ENCODE results near the gene CABP1.
A peak's percentile ranks its signal among the peaks of the same experiment; 100 is the strongest.

Gene CABP1

DNA sequence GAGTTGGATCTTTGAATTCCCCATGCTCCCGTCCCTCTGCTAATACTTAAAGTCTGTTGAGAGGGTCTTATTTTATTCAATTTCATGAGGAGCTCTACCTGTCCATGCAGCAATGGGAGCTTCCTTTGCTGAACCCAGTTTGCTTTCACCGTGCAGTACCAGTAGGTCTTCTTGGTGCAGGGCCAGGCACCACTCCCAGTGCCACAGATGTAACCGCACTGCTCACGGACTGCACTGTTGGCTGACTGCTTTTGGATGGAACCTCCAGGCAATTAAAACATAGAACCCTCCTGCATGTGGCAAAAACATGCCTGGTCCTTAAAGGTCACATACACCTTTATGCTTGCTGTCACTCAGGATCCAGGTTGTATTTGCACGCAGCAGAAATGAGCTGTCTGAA lies 9.3 kb upstream of the CABP1 start:
- no peak for DNase-seq (ENCODE audit: low read depth)

GRCh38 chr12:120640861-120641833 lies 721 bp downstream of the CABP1 start:
- peak; percentile 61 for DNase-seq (ENCODE audit: low read depth)

- DNase-seq (ENCODE audit: low read depth), result no peak
Measured at GRCh38 chr12:120642121-120642520, 1.7 kb downstream of the CABP1 start.

DNA sequence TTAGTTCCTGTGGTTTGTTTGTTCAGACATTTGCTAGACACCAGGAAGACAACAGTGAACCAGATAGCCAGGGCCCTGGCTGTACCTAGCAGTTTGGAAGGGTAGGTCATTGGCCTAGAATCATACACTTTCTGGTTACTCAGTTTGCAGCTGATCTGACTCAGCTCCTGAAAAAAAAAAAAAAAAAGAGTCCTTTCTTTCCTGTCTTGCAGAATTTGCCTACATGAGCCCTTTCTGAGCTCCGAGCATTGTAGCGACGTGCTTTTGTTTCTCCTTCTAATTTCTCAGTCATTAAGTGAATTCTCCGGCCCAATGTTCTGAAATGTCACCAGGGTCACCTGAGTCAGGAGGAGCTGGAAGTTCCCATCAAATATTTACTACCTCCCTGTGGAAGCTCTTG lies 2.4 kb downstream of the CABP1 start:
- peak; percentile 40 for DNase-seq (ENCODE audit: low read depth)

- DNase-seq (ENCODE audit: low read depth), result no peak
Measured at GRCh38 chr12:120643574-120643973, 3.1 kb downstream of the CABP1 start.

GRCh38 chr12:120646044-120646443 lies 5.6 kb downstream of the CABP1 start:
- no peak for DNase-seq (ENCODE audit: low read depth)

GRCh38 chr12:120647375-120647755 lies 6.9 kb downstream of the CABP1 start:
- DNase-seq (ENCODE audit: low read depth), result no peak

DNA sequence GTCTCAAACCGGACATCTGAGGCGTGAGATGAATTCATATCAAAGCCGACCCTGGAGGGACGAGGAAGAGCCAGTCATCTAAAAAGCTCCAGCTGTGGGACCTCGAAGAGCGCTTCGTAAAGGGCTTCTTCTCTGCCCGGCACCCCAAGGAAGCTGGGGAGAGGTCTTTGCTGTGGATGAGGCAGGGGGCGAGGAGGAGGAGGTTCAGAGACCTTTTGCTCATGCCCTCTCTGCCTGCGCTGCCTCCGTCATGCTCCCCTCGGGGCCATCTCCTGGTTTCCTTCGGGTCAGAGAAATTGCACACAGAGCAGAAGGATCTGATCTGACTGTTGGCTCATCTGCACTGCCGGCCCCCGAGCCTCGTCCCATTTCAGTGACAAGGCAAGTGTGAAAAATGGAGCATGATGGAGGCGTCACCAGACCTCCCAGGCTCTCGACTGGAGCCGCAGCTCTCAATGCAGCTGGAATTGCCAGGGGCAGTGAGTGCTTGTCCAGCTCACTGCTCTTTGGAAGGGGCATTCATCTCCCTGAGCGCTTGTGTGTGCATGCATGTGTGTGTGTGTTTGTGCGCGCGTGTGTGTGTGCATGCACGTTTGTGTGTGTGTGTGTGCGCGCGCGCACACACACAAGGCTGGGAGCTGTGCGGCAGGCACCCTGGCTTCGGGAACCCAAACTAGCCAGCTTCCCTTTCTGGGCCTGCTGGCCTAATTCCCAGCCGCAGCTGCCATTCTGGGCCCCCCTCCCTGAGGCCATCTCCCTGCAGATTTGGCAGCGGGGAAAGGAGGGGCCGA lies 9.2 kb downstream of the CABP1 start:
- no peak for DNase-seq (ENCODE audit: low read depth)

DNA sequence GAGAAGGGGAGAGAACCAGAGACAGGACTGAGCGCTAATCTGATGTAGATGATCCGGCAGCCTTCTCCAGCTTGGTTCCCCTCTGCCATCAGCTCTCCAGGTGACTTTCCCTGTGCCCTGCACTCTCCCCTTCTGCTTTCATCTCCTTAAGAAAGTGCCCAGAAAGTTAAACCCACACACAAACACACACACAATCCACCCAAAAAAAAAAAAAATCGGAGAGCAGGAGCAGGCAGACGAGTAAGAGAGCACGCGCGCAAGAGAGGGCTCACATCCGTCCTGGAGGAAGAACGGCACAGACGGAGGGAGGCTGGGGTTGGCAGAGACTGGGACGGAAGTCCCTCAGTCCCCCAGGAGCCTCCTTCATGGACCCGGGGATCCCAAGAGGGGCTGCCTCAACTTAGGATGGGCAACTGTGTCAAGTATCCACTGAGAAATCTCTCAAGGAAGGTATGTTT lies 9.8 kb downstream of the CABP1 start:
- no peak for DNase-seq (ENCODE audit: low read depth)

DNA sequence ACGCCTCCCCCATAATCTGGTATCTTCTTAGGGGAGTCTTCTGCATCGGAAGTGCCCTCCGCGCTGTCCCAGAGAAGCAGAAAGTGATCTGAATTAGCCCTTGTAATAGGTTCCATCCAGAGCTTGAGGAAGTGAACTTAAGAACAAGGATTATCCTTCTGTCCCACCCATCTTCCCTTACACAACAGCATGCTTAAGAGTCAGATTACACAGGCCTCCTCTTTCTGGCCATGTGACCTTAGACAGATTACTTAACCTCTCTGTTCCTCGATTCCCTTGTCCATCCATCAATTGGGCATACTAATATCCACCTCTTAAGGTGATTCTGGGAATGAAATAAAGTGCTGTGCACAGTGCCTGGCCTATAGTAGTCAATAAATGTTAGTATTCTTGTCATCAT lies 11.4 kb downstream of the CABP1 start:
- no peak for DNase-seq (ENCODE audit: low read depth)

DNA sequence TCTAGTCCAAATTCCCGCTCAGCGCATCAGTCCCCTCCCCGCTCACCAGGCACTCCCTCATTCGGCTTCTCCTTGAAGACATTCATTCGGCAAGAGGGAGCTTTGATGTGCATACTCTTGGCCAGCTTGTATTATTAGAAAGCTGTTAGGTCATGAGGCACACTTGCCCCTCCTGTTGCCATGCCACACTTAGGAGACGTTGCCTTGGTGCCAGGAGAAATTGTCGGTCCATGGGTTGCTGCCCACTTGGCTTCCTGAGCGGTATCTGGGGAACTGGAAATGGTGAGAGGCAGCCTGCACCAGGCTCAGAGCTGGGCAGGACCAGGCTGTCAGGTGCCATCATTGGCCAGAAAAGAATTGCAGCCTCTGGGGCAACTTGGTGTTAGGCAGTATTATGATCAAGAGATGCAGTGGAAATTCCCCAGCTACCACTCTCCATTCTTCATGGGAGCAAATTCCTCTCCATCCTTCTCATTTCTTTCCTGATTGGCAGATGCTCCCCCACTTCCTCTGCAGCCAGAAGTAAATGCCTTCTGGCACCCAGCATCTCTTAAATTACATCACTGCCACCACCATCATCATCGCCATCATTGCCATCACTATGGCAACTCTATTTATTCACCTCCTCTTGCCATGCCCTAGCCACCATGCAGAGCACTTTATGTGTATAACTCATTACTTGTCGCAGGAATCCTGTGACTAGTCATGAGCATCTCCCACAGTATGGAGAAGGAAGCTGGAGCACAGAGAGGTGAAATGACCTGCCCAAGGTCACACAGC lies 12.4 kb downstream of the CABP1 start:
- DNase-seq (ENCODE audit: low read depth), result no peak

GRCh38 chr12:120653611-120654010 lies 13.2 kb downstream of the CABP1 start:
- DNase-seq (ENCODE audit: low read depth), result no peak

DNA sequence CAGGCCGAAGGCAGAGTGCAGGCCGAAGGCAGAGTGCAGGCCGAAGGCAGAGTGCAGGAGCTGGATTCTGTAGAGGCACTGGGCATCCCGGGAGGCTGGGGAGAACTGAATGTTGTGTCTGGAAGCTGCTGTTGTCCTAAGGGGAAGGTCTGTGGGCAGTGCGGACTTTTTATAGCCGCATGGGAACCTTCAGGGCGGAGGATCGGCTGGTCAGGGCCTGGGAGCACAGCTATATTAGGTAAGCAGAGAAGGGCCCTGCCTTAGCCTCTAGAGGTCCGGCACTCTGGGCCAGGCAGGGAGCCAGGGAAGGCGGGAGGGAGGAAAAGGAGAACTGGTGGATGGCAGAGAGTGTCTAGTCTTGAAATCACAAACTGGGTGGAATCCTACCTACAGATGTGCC lies 14.2 kb downstream of the CABP1 start:
- DNase-seq (ENCODE audit: low read depth), result no peak

DNA sequence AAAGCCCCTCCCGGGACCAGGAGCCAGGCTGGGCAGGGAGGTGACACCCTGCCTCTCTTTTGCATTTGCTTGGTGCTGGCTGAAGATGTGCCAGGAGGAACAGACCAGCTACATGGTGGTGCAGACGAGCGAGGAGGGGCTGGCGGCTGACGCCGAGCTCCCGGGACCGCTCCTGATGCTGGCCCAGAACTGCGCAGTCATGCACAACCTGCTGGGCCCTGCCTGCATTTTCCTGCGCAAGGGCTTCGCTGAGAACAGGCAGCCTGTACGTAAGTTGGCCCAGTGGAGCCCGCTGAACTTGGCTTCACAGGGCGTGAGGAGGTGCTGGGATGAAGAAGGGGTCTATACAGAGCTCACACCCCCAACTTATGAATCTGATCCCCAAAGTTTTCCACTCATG lies 15.6 kb downstream of the CABP1 start:
- DNase-seq (ENCODE audit: low read depth), result no peak

DNA sequence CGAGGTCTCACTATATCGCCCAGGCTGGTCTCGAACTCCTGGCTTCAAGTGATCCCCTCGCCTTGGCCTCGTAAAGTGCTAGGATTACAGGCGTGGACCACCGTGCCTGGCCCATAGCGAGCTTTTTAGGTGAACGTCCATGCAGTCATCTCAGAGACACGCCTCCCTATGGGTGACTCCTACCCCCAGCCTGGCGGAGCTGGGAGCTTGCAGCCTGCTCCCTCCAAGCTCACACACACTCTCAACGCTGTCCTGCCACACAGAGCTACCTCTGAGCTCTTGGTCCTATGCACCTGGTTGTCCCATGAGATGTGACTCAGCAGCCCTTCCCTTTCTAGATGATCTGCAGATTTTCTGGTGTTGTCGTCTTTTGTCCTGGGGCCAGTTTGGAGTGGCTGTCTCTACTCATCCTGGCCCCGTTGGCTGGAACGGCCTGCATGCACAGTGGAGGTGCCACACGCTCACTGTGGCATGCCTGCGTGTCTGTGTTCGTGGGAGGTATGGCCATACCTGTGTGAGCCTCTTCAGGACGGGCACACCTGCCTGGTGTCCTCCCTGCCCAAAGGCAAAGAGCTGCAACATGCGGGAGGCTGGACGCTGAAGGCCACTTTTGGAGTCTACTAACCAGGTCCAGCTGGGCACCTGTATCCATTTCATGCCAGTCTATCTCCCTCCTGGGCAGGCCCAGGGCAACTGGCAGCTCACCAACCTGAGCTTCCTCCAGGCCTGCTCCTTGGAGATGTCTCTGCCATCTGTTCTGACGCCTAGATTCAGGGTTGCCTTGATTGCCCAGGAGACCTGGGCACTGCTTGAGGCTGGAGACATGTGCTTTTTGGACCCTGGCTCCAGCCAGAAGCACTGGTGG lies 18.1 kb downstream of the CABP1 start:
- no peak for DNase-seq (ENCODE audit: low read depth)

DNA sequence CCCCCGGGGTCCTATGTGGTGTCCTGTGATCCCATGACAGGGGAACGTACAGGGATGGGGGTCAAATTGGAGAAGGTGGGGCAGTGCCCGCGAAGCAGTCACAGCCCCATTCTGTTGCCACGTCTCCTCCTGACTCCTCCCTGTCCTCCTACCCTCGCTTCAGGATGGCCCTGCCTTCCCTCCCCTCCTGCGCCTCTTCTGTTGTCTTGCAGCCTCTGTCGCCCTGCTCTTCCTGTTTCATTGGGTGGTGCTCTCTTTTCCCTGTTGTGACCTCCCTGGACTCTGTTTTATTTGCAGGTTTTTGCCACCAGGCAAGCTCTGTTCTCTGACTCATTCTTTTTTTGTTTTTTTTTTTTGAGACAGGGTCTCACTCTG lies 18.7 kb downstream of the CABP1 start:
- DNase-seq (ENCODE audit: low read depth), result no peak

DNA sequence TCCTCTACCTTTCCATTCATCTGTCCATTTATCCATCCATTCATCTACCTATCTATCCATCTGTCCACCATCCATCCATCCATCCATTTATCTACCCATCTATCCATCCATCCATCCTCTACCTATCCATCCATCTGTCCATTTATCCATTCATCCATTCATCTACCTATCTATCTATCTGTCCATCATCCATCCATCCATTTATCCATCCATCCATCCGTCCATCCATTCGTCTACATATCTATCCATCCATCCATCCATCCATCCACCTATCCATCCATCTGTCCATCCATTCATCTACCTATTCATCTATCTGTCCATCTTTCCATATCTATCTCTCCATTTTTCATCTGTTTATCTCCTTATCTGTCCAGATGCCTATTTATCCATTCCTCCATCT lies 21.0 kb downstream of the CABP1 start:
- DNase-seq (ENCODE audit: low read depth), result no peak

DNA sequence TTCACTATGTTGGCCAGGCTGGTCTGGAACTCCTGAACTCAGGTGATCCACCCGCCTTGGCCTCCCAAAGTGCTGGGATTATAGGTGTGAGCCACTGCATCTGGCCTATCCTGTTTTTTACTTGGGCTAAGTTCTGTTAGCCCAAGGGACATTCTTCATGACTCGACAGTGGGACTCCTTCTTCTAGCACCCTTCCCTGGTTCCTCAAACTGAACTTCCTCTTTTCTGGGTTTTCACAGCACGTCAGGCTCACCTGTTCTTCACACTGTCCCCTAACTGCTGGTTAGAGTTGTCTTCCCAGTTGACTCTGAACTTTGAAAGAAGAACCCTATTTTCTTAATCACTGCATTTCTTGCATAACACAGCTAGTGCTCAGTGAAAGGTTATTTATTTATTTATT lies 22.5 kb downstream of the CABP1 start:
- no peak for DNase-seq (ENCODE audit: low read depth)

DNA sequence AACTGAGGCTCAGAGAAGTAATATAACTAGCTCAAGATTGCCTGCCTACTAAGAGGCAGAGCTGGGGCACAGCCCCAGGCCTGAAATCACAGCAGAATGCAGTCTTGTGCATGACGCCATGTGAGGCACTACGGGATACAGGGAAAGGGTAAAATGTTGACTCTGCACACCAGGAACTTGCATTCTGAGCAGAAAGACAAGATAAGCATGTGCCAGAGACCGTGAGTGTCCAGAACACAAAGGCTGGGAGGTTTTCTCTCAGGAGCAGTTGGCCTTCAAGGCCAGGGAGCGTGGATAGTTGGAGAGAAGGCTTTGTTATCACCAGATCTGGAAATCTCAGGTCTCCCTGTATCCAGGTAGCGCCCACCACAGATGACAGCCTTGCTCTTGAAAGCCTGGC lies 23.3 kb downstream of the CABP1 start:
- DNase-seq (ENCODE audit: low read depth), result no peak

- DNase-seq (ENCODE audit: low read depth), result no peak
Measured at GRCh38 chr12:120666571-120667390, 26.4 kb downstream of the CABP1 start.
